ENCODE results near the gene WDR74.

GRCh38 chr11:62791501-62792201 lies 47.7 kb downstream of the WDR74 start, which contains the start of gene TMEM223:
- TF ChIP-seq CTCF (IDR thresholded peaks at IDR 0.05; ENCODE audit: borderline replicate concordance, extremely low read depth, low read length, poor library complexity, severe bottlenecking) (no peak), EZH2 (IDR thresholded peaks at IDR 0.05; ENCODE audit: borderline replicate concordance, low read depth, low read length, severe bottlenecking) (no peak)
